Smooth muscle cell (in vitro differentiated cells): ENCODE measurements around the gene MAP3K9. TPM values are rescaled to one million over a fixed set of nuclear protein-coding genes. Genes with fewer than 3 reads are reported as not detected.

Experiments used
- DNase-seq: peaks from one replicate; lab custom pipeline; 2025; ENCODE audit not compliant: unreplicated experiment; lab: John Stamatoyannopoulos, UW
- H2AFZ ChIP-seq: fragments of 200-600 bp; sonication (generic); 2 replicates; pipeline ENCODE4 v1.6.0; 2016; ENCODE audit warnings: antibody characterized with exemption, low read depth, mild to moderate bottlenecking
- H3F3A ChIP-seq: fragments of 200-600 bp; sonication (generic); 2 replicates; pipeline ENCODE4 v1.6.0; 2017; ENCODE audit warnings: antibody characterized with exemption, low read depth
- H3K27ac ChIP-seq: fragments of 200-600 bp; sonication (generic); 2 replicates; pipeline ENCODE4 v1.5.1; 2016; ENCODE audit warnings: low read depth, mild to moderate bottlenecking
- H3K27me3 ChIP-seq: fragments of 200-600 bp; sonication (generic); 2 replicates; pipeline ENCODE4 v1.6.1; 2016; ENCODE audit warnings: low read depth, mild to moderate bottlenecking
- H3K36me3 ChIP-seq: fragments of 200-600 bp; sonication (generic); 2 replicates; pipeline ENCODE4 v1.5.1; 2016; ENCODE audit warnings: low read depth
- H3K4me1 ChIP-seq: fragments of 200-600 bp; sonication (generic); 2 replicates; pipeline ENCODE4 v1.5.1; 2016; ENCODE audit warnings: low read depth
- H3K4me2 ChIP-seq: fragments of 200-600 bp; sonication (generic); 2 replicates; pipeline ENCODE4 v1.6.0; 2016; ENCODE audit warnings: mild to moderate bottlenecking
- H3K4me3 ChIP-seq: fragments of 200-600 bp; sonication (generic); 2 replicates; pipeline ENCODE4 v1.5.1; 2016; ENCODE audit warnings: mild to moderate bottlenecking
- H3K79me2 ChIP-seq: fragments of 200-600 bp; sonication (generic); 2 replicates; pipeline ENCODE4 v1.6.0; 2016; ENCODE audit warnings: low read depth, mild to moderate bottlenecking
- H3K9ac ChIP-seq: fragments of 200-600 bp; sonication (generic); 2 replicates; pipeline ENCODE4 v1.6.0; 2016; ENCODE audit warnings: low read depth
- H3K9me3 ChIP-seq: fragments of 200-600 bp; sonication (generic); replicated peaks from 2 replicates; pipeline ENCODE4 v1.5.1; 2016; ENCODE audit warnings: low read depth
- H4K20me1 ChIP-seq: fragments of 200-600 bp; sonication (generic); 2 replicates; pipeline ENCODE4 v1.6.0; 2016; ENCODE audit warnings: low read depth
- WGBS: methylation state at CpG from one replicate; pipeline ENCODE4 v1.1.7; 2016; ENCODE audit warnings: low lambda C conversion rate; 5-methylcytosine and 5-hydroxymethylcytosine counted together
- polyA plus RNA-seq: library from polyadenylated mRNA; unstranded; fragments of >200 nt; fragmentation: Nextera tagmentation; extraction: Ambion mirVana; gene quantifications from 2 replicates; pipeline ENCODE4 v1.2.1, GENCODE V29; 2016
- total RNA-seq: library from RNA; depleted of rRNA; stranded (reverse); fragments of >200 nt; gene quantifications from 2 replicates; pipeline ENCODE4 v1.2.3, GENCODE V29; 2014
- TF ChIP-seq, protein P1 (sequence below): fragments of 200-600 bp; sonication (generic); IDR thresholded peaks from 2 replicates; pipeline ENCODE4 v1.5.1; 2017; ENCODE audit warnings: borderline replicate concordance, mild to moderate bottlenecking, antibody characterized with exemption; ENCODE audit not compliant: insufficient read depth, poor library complexity, severe bottlenecking

The MAP3K9 gene
- total and polyA plus RNA-seq, 2 experiments from 2014 or later: 0.22 to 2.4 TPM

DNA sequence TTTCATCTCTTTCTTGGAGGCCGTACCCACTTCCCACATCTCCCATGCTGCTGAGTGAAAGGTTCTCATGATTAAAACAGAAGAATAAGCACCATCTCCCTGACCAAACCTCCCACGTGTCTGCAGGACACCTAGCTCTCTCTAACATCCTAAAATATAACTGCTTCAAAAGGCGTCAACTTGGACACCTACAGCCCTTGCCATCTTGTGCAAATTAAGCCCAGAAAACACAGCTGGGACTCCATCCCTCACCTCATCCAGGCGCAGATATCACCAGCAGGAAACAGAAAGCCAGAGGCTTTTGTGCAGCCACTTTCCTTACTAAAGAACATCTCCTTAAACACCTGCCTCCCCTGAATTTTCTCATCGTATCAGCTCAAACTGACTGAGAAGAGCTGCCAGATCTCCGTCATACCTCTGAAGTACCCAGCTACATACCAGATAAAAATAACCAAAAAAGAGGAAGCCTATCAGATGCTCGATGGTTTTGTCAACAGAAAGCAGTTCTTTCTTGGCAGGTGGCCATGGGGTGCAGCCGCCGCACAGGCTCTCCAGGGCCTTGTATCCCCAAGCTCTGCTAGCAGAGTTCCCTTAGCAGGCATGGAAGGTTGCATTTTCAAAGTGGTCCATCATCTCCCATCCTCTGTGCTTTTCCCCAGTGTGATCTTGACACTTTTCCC is 28.8 kb downstream of the MAP3K9 start:
- no peak overlapping the region for H3K27ac ChIP-seq
- H3K4me2 ChIP-seq: no peak overlapping the region
- no peaks in the 10 kb centered on the region for H3K36me3 ChIP-seq
- no peak overlapping the region for H2AFZ ChIP-seq
- H3K9me3 ChIP-seq: no peaks in the 10 kb centered on the region
- H3K27me3 ChIP-seq: no peaks in the 10 kb centered on the region
- no peak overlapping the region for H3K4me3 ChIP-seq
- H3K79me2 ChIP-seq: no peaks in the 10 kb centered on the region
- TF ChIP-seq, protein P1, sequence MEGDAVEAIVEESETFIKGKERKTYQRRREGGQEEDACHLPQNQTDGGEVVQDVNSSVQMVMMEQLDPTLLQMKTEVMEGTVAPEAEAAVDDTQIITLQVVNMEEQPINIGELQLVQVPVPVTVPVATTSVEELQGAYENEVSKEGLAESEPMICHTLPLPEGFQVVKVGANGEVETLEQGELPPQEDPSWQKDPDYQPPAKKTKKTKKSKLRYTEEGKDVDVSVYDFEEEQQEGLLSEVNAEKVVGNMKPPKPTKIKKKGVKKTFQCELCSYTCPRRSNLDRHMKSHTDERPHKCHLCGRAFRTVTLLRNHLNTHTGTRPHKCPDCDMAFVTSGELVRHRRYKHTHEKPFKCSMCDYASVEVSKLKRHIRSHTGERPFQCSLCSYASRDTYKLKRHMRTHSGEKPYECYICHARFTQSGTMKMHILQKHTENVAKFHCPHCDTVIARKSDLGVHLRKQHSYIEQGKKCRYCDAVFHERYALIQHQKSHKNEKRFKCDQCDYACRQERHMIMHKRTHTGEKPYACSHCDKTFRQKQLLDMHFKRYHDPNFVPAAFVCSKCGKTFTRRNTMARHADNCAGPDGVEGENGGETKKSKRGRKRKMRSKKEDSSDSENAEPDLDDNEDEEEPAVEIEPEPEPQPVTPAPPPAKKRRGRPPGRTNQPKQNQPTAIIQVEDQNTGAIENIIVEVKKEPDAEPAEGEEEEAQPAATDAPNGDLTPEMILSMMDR: no peak
- H3K9ac ChIP-seq: no peak overlapping the region
- WGBS: 94% methylated on average over 9 of the region's 9 CpGs
- no peaks in the 10 kb centered on the region for H3K4me1 ChIP-seq
- no peaks in the 10 kb centered on the region for H3F3A ChIP-seq
- no peak for DNase-seq
- peaks cover 5% of the 10 kb centered on the region for H4K20me1 ChIP-seq

DNA sequence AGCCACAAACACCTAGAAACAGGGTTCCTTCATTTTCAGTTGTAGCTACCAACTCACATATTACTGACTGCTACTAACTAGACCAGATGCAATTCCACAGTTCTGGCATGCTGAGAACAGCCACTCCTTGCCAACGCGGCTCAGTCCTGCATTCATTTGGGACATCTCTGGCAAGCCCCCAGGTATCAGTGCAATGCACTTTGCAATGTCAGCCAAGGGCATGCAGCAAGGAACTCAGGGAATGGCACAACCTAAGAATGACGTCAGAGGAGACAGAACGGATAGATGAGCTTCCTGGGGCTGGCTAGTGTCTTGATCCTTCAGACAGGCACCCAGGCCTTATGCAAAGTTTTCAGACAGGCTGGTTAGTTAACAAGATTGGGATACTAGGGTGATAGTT is 29.6 kb downstream of the MAP3K9 start:
- Histone ChIP-seq H3K36me3 (no peaks in the 10 kb centered on the region), H3K4me1 (no peaks in the 10 kb centered on the region), H3K27ac (no peak overlapping the region), H3K9me3 (no peaks in the 10 kb centered on the region), H2AFZ (no peak overlapping the region), H3K27me3 (no peaks in the 10 kb centered on the region), H3K9ac (no peak overlapping the region), H3K4me2 (no peak overlapping the region), H3K4me3 (no peak overlapping the region), H3F3A (no peaks in the 10 kb centered on the region), H4K20me1 (peaks cover 5% of the 10 kb centered on the region), H3K79me2 (no peaks in the 10 kb centered on the region)
- 91% methylated on average over 4 of the region's 4 CpGs for WGBS
- no peak for DNase-seq
- TF ChIP-seq, protein P1: no peak

DNA sequence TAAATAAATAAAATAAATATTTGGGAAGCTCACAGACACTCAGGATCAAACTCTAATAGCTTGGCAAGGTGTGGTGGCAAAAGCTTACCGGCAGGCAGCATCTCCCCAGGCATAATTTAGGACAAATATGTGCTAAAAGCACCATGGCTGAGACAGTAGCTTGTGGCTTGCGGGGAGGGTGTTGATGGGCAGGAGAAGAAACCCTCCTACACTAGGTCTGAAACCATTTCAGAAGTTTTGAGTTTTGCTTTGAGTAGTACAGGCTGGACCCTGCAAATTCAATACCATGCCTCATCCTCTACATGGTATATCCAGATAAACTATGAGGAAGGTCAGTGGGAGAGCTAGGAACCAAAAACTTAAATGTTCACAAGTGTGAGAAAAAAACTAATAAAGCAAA is 33.1 kb downstream of the MAP3K9 start:
- Histone ChIP-seq H3K27me3 (no peaks in the 10 kb centered on the region), H4K20me1 (no peaks in the 10 kb centered on the region), H3K4me1 (peaks cover 12% of the 10 kb centered on the region), H3K9ac (no peak overlapping the region), H3K36me3 (no peaks in the 10 kb centered on the region), H3K4me2 (no peak overlapping the region), H2AFZ (no peak overlapping the region), H3K4me3 (no peak overlapping the region), H3K9me3 (no peaks in the 10 kb centered on the region), H3K27ac (no peak overlapping the region), H3K79me2 (no peaks in the 10 kb centered on the region), H3F3A (no peaks in the 10 kb centered on the region)
- DNase-seq: no peak
- 92% methylated on average over 2 of the region's 2 CpGs for WGBS
- TF ChIP-seq, protein P1: no peak
